Dermis microvascular lymphatic vessel endothelial cell (primary cell): Measurements from ENCODE around the gene APOE. TPM values are rescaled to one million over a fixed set of nuclear protein-coding genes. Genes with fewer than 3 reads are reported as not detected.
"Not testable (repeated sequence)": the region's sequence is repeated elsewhere in the genome, so short reads cannot be mapped to it uniquely, and the experiment has no call there.

Source experiments
- DNase-seq, 2 donors: peaks; one replicate each; pipeline versions ENCODE4 v3.0.0 to v3.0.0-alpha.2; 2010; ENCODE audit warnings: low read depth in 2 of 2
- total RNA-seq: library from RNA; depleted of rRNA; stranded (reverse); fragments of >200 nt; gene quantifications from 2 replicates; pipeline ENCODE4 v1.2.1, GENCODE V29; 2014

Gene APOE
- total RNA-seq, 1 donor from 2014 or later = 0.64 TPM

- no peak for DNase-seq
Observed at GRCh38 chr19:44884566-44884965, 21.0 kb upstream of the APOE start.

- no peak for DNase-seq
Observed at GRCh38 chr19:44886141-44886540, 19.5 kb upstream of the APOE start.

GRCh38 chr19:44887648-44888047, 17.9 kb upstream of the APOE start:
- DNase-seq = no peak

- DNase-seq = not testable (repeated sequence)
Observed at GRCh38 chr19:44888335-44888734, 17.3 kb upstream of the APOE start.

- DNase-seq = no peak
Observed at GRCh38 chr19:44889830-44890365, 15.7 kb upstream of the APOE start.

- DNase-seq = peak; percentile 100
Observed at GRCh38 chr19:44890366-44891015, 15.1 kb upstream of the APOE start.

- DNase-seq = no peak
Observed at GRCh38 chr19:44891016-44891882, 14.3 kb upstream of the APOE start, which contains the start of gene TOMM40. Gene TOMM40 (plus strand): TSS chr19:44891254. CDS start chr19:44891416, 162 bp downstream.

- no peak for DNase-seq
Observed at GRCh38 chr19:44892932-44893331, 12.7 kb upstream of the APOE start.

- DNase-seq = no peak
Observed at GRCh38 chr19:44893332-44894051, 12.1 kb upstream of the APOE start.

- DNase-seq = no peak
Observed at GRCh38 chr19:44894052-44894400, 11.6 kb upstream of the APOE start.

- DNase-seq = no peak
Observed at GRCh38 chr19:44894946-44895345, 10.7 kb upstream of the APOE start.

GRCh38 chr19:44897835-44898234, 7.8 kb upstream of the APOE start:
- no peak for DNase-seq

- DNase-seq = no peak
Observed at GRCh38 chr19:44900328-44901244, 5.0 kb upstream of the APOE start.

- DNase-seq = no peak
Observed at GRCh38 chr19:44903216-44903601, 2.4 kb upstream of the APOE start.

- DNase-seq = peak in 1 of 2 donors; percentile 49
Observed at GRCh38 chr19:44903602-44904425, 1.8 kb upstream of the APOE start.

- DNase-seq = no peak
Observed at GRCh38 chr19:44904426-44904994, 1.1 kb upstream of the APOE start.

- DNase-seq = no peak
Observed at GRCh38 chr19:44907613-44908012, 2.0 kb downstream of the APOE start.

- no peak for DNase-seq
Observed at GRCh38 chr19:44908074-44908835, 2.7 kb downstream of the APOE start.

GRCh38 chr19:44908836-44909261, 3.3 kb downstream of the APOE start:
- no peak for DNase-seq
